GM18508 (cell line): ENCODE data around the gene IL21R.
A peak's percentile ranks its signal among the peaks of the same experiment; 100 is the strongest.
"Not testable (repeated sequence)": the region's sequence is repeated elsewhere in the genome, so short reads cannot be mapped to it uniquely, and the experiment has no call there.

Experiments
- ATAC-seq: cut with Tn5 transposase; IDR thresholded peaks from one replicate; pipeline ENCODE4 v1.9.1; 2021; ENCODE audit warnings: moderate number of reproducible peaks; ENCODE audit not compliant: insufficient read depth, unreplicated experiment

Gene IL21R

GRCh38 chr16:27399969-27400368, 2.0 kb upstream of the IL21R start:
- no peak for ATAC-seq

DNA sequence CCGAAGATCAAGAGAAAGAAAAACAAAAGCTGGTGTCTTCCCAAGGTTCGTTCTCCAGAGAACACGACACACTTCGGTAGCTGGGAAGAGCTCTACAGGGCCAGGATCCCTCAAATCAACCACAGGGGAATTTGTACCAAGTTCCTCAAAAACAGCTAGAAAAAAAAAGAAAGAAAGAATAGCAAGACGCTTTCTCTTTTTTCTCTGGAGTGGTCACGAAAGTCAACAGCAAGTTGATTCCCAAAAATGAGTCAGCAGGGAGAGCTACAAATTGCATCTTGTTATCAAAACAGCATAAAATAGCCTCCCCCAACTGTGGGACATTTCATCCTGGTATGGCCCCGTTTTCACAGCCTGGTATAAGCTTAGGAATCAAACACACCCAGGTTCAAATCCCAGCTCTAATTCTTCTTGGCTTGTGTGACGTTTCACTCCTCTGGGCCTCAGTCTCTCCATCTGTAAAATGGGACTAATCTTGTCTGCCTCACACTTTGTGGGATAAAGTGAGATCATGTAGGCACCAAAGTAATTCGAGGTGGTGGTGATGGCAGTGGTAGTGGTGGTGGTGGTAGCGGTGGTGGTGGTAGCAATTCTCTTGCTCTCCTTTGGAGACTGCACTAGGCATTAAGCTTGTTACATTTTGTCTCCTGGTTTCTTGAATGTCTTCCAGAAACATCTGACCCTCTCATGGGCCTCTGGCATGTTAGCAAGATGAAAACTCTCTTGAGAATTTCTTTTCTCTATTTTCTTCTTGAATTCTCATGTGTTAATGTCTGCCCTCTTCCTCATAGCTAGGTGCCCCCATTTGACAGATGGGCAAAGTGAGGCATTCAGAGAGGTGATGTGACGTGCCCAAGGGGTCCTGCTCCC, 988 bp upstream of the IL21R start:
- no peak for ATAC-seq

DNA sequence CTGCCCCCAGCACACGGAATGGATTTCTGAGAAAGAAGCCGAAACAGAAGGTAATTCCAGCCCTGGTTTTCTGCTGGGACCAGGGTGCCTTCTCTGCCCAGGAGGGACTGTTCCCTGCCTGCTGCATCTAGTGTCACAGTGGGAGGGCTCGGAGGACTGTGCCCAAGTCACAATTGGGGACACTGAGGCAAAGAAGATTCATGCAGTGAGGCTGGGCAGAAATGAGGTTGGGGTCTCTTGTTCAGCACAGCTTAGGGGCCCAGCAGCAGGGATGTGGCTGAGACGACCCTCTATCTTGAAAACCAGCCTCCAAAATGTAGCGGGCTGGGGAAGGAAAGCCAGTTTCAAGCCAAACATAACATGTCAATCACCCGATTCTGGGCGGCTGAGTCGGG, 592 bp downstream of the IL21R start:
- ATAC-seq, result no peak

DNA sequence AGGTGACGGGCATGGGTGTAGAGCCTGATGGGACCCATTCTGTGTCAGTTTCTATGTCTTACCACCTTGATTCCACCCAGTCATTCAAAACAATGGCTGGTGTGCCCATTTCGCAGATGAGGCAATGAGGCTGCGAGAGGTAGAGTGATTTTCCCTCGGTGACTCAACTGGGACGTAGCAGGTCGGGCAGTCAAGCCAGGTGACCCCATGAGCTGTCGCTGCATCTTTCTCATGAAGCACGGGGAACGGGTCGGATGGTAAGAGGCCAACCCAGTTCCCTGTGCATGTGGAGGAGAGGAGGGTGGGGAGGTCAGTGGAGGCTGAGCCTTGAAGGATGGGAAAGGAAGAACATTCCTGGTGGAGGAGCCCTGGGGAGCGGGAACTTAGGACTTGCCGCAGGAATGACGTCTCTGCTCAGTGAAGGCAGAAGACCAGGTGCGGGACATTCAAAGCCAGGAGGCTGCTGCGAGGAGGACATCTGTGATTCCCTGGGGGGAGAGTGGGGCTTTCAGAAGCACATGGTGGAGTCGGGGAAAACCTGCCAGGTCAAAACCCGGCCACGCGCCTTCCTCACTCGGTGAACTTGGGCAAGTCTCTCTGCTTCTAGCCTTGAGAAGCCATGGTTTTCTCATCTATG, 1.1 kb downstream of the IL21R start:
- ATAC-seq, result no peak

DNA sequence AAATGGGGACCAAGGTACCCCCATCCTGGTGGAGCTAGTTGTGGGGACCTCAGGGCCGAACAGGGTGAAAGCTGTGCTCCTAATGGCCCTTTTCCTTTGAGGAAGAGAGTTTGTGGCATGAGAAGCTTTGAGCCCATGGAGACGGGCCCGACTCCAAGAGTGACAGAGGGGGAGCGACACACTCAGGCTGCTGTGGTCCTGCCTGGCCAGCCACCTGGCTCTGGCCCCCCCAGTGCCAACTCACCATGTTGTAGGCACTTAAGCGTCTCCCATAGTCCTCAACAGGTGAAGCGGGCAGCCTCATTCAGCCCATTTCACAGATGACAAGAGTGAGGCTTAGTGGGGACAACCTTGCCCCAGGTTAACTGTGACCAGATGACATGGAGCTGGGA, 1.6 kb downstream of the IL21R start:
- ATAC-seq, result no peak

- ATAC-seq, result no peak
These were observed 2.3 kb downstream of the IL21R start for GRCh38 chr16:27404163-27404823.

GRCh38 chr16:27405546-27406451, 3.8 kb downstream of the IL21R start:
- no peak for ATAC-seq

GRCh38 chr16:27406511-27407128, 4.6 kb downstream of the IL21R start:
- ATAC-seq, result no peak

GRCh38 chr16:27407133-27407532, 5.2 kb downstream of the IL21R start:
- ATAC-seq, result no peak

- ATAC-seq, result peak; percentile 35
These were observed 6.1 kb downstream of the IL21R start for GRCh38 chr16:27408012-27408601.

- no peak for ATAC-seq
These were observed 6.6 kb downstream of the IL21R start for GRCh38 chr16:27408602-27409031.

DNA sequence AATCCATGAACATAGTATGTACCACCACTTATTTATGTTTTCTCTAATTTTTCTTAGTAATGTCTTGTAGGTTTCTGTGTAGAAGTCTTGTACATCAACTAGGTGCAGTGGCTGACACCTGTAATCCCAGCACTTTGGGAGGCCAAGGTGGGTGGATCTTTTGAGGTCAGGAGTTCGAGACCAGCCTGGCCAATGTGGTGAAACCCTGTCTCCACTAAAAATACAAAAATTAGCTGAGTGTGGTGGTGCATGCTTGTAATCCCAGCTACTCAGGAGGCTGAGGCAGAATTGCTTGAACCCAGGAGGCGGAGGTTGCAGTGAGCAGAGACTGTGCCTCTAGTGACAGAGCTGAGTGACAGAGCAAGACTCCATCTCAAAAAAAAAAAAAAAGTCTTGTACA, 8.0 kb downstream of the IL21R start:
- ATAC-seq, result not testable (repeated sequence)

- no peak for ATAC-seq
These were observed 8.8 kb downstream of the IL21R start for GRCh38 chr16:27410761-27411160.

GRCh38 chr16:27413956-27414355, 12.0 kb downstream of the IL21R start:
- ATAC-seq, result no peak

GRCh38 chr16:27414788-27415431, 12.9 kb downstream of the IL21R start:
- no peak for ATAC-seq

DNA sequence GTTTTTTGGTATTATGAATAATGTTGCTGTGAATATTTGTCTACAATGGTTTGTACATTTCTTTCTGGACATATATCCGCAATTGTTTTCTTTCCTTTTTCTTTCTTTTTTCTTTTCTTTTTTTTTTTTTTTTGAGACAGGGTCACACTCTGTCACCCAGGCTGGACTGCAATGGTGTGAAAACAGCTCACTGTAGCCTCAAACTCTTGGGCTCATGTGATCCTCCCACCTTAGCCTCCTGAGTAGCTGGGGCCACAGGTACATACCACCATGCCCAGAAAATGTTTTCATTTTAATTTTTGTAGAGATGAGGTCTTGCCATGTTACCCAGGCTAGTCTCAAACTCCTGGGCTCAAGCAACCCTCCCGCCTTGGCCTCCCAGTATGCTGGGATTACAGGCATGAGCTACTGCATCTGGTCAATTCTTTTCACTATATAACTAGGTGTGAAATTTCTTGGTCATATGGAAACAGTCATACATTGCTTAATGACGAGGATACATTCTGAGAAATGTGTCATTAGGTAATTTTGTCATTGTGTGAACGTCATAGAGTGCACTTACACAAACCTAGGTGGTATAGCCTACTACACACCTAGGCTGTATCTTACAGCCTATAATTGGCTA, 15.2 kb downstream of the IL21R start:
- no peak for ATAC-seq

DNA sequence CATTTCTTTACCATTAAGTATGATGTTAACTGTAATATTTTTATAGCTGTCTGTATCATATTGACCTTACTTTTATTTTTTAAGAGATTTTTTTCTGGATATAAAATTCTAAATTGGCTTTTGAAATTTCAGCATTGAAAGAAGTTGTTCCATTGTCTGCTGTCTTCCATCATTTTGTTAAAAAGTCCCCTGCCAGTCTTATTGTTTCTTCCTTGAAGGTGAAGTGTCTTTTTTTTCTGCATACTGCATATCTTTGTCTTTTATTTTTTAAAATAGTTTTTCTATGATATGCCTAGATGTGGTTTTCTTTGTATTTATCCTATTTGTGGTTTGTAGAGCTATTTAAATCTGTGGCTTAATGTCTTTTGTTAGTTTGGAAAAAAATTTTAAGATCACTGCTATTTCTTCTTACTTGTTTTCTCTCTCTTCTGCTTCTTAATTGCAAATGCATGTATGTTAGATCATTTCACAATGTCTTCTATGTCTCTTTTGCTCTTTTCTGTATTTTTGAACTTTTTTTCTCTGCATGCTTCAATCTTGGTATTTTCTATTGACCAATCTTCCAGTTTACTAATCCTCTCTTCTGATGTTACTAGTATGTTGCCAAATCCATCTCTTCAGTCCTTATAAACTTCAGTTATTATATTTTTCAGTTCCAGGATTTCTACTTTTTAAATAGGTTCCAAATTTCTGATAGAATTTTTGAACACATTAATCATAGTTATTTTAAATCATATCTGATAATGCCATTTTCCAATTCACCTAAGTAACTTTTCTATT, 20.2 kb downstream of the IL21R start:
- ATAC-seq, result no peak
